Activated CD4-positive, CD25-positive, alpha-beta regulatory T cell treated with anti-CD3 and anti-CD28 coated beads, Interleukin-2, amount 50 U/mL, for 72 hours (primary cell): ENCODE measurements around the gene ZBTB42.

Experiments
- DNase-seq: peaks from one replicate; pipeline ENCODE4 v3.0.0; 2021

The ZBTB42 gene

GRCh38 chr14:104800771-104801519, at the start of gene ZBTB42:
TSS of gene ZBTB42 (plus strand) at chr14:104801101. CDS start at chr14:104801198, 97 bp downstream.
- peak; percentile 65 for DNase-seq

GRCh38 chr14:104751539-104752422, 49.1 kb upstream of the ZBTB42 start:
- no peak for DNase-seq

GRCh38 chr14:104752423-104752734, 48.5 kb upstream of the ZBTB42 start:
- DNase-seq = no peak

GRCh38 chr14:104752735-104753527, 48.0 kb upstream of the ZBTB42 start, which contains the start of gene SIVA1:
TSS of gene SIVA1 (plus strand) at chr14:104753147. CDS start at chr14:104753202, 55 bp downstream.
- peak; percentile 100 for DNase-seq

- DNase-seq = no peak
These were observed 47.2 kb upstream of the ZBTB42 start for GRCh38 chr14:104753528-104754212.

- DNase-seq = no peak
These were observed 46.6 kb upstream of the ZBTB42 start for GRCh38 chr14:104754213-104754851.

- DNase-seq = no peak
These were observed 45.3 kb upstream of the ZBTB42 start for GRCh38 chr14:104755621-104756020.

GRCh38 chr14:104756477-104757237, 44.2 kb upstream of the ZBTB42 start:
- DNase-seq = no peak

- no peak for DNase-seq
These were observed 43.7 kb upstream of the ZBTB42 start for GRCh38 chr14:104757238-104757585.

GRCh38 chr14:104757681-104758392, 43.1 kb upstream of the ZBTB42 start:
- no peak for DNase-seq

GRCh38 chr14:104758981-104759969, 41.6 kb upstream of the ZBTB42 start:
- no peak for DNase-seq

- no peak for DNase-seq
These were observed 35.4 kb upstream of the ZBTB42 start for GRCh38 chr14:104765517-104765916.

- no peak for DNase-seq
These were observed 34.5 kb upstream of the ZBTB42 start for GRCh38 chr14:104766256-104766862.

GRCh38 chr14:104766863-104767633, 33.9 kb upstream of the ZBTB42 start:
- DNase-seq = no peak

- DNase-seq = no peak
These were observed 33.3 kb upstream of the ZBTB42 start for GRCh38 chr14:104767634-104767918.

- DNase-seq = peak; percentile 97
These were observed 32.2 kb upstream of the ZBTB42 start for GRCh38 chr14:104768437-104769323.
